Astrocyte of the cerebellum (primary cell): Measurements from ENCODE around the gene TYW3.

Experiments
- DNase-seq: peaks from one replicate; pipeline ENCODE4 v3.0.0-alpha.2; 2011; ENCODE audit warnings: low read depth
- H3K4me3 ChIP-seq: 2 replicates; pipeline ENCODE4 v1.5.1; 2011; ENCODE audit warnings: mild to moderate bottlenecking, low read depth, low read length, moderate library complexity
- in situ Hi-C: cut with HindIII; loops from 2 replicates; pipeline ENCODE4 v1.10.0; 2017; ENCODE audit warnings: low sequenced_read_pairs
- TF ChIP-seq, protein P1 (sequence below): IDR thresholded peaks from 2 replicates; pipeline ENCODE4 v1.5.1; 2012; ENCODE audit warnings: low read length, low read depth, moderate library complexity, mild to moderate bottlenecking; ENCODE audit errors: missing control alignments

TYW3 gene

DNA sequence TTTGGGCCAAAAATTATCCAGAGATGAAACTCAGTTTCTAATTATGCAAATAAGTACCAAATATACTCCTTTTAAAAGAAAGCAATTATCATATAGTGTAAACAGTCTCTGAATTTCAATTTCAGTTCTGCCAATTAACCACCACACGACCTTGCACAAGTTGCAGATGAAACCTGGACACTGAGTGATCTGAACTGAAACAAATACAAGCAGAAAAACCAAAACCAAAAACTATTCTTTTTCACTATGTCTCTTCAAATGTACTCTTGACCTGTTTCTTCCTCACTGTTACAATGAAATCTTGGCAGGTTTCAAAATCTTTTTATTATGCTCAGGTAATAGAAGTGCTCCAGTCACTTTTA is 79.2 kb downstream of the TYW3 start:
- no peak for DNase-seq
- TF ChIP-seq, protein P1, sequence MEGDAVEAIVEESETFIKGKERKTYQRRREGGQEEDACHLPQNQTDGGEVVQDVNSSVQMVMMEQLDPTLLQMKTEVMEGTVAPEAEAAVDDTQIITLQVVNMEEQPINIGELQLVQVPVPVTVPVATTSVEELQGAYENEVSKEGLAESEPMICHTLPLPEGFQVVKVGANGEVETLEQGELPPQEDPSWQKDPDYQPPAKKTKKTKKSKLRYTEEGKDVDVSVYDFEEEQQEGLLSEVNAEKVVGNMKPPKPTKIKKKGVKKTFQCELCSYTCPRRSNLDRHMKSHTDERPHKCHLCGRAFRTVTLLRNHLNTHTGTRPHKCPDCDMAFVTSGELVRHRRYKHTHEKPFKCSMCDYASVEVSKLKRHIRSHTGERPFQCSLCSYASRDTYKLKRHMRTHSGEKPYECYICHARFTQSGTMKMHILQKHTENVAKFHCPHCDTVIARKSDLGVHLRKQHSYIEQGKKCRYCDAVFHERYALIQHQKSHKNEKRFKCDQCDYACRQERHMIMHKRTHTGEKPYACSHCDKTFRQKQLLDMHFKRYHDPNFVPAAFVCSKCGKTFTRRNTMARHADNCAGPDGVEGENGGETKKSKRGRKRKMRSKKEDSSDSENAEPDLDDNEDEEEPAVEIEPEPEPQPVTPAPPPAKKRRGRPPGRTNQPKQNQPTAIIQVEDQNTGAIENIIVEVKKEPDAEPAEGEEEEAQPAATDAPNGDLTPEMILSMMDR, result no peak
- no peak overlapping the region for H3K4me3 ChIP-seq
- in situ Hi-C loops, result no loop called here
